ENCODE data around the gene CPD.

Gene CPD

GRCh38 chr17:30388321-30389179 lies 9.8 kb downstream of the CPD start:
- no peak for TF ChIP-seq GATA3 (IDR thresholded peaks at IDR 0.05; ENCODE audit: low read depth, low read length)
- TF ChIP-seq GATA2 (IDR thresholded peaks at IDR 0.05; ENCODE audit: low read depth, low read length) = no peak

DNA sequence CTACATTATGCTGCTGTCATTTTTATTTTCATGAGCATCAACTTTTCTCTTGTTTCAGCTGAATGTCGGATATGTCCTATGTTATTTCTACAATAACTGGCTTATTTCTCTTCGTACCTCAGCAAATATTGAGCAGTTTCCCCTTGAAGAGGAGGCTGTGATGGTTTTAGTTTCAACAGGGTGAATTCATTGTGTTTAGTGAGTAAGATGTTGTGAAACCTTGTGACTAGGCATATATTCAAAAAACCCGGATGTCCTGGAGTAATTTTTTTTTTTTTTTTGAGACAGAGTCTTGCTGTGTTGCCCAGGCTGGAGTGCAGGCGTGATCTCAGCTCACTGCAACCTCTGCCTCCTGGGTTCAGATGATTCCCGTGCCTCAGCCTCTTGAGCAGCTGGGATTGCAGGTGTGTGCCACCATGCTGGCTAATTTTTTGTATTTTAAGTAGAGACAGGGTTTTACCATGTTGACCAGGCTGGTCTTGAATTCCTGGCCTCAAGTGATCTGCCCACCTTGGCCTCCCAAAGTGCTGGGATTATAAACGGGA lies 11.1 kb downstream of the CPD start:
- TF ChIP-seq GATA2 (IDR thresholded peaks at IDR 0.05; ENCODE audit: low read depth, low read length) = no peak
- no peak for TF ChIP-seq GATA3 (IDR thresholded peaks at IDR 0.05; ENCODE audit: low read depth, low read length)

- TF ChIP-seq GATA3 (IDR thresholded peaks at IDR 0.05; ENCODE audit: low read depth, low read length) (no peak), GATA2 (IDR thresholded peaks at IDR 0.05; ENCODE audit: low read depth, low read length) (no peak)
These were observed 12.8 kb downstream of the CPD start for GRCh38 chr17:30391534-30391933.

- TF ChIP-seq GATA2 (IDR thresholded peaks at IDR 0.05; ENCODE audit: low read depth, low read length) (no peak), GATA3 (IDR thresholded peaks at IDR 0.05; ENCODE audit: low read depth, low read length) (no peak)
These were observed 14.8 kb downstream of the CPD start for GRCh38 chr17:30393491-30393890.

DNA sequence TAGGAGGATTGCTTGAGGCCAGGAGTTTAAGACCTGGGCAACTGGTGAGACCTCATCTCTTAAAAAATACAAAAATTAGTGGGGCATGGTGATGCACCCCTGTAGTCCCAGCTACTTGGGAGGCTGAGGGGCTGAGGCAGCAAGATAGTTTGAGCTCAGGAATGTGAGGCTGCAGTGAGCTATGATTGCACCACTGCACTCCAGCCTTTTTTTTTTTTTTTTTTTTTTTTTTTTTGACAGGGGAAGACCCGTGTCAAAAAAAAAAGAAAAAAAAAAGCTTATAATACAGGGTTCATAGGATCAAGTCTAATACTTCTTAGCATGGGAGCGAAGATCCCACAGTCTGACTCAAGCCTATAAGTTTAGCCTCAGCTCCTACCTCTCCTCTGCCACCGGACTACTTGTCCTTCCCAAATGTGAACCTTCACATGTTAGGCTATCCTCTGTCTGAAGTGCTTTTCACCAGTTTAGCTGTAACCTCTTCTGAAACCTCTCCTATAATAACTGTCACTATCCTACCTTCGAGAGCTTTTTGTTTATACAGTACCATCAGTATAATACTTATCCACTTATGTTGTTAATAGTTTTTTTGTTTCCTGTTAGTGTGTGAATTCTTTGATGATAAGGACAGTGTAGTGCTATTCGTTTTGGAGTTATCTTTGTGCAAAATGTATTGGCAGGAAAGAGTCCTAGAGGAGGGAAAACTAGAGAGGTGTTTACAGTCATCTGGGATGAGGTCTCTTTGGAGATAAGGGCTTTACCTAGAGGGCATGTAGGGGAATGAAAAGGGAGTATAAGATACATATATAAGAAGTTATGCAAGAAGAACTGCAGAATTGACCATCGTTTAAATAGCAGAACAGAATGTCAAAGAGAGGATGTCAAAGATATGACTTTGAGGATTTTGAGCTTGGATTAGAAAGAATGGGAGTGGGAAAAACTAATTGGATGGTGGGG lies 15.5 kb downstream of the CPD start:
- TF ChIP-seq GATA3 (IDR thresholded peaks at IDR 0.05; ENCODE audit: low read depth, low read length) (no peak), GATA2 (IDR thresholded peaks at IDR 0.05; ENCODE audit: low read depth, low read length) (no peak)

DNA sequence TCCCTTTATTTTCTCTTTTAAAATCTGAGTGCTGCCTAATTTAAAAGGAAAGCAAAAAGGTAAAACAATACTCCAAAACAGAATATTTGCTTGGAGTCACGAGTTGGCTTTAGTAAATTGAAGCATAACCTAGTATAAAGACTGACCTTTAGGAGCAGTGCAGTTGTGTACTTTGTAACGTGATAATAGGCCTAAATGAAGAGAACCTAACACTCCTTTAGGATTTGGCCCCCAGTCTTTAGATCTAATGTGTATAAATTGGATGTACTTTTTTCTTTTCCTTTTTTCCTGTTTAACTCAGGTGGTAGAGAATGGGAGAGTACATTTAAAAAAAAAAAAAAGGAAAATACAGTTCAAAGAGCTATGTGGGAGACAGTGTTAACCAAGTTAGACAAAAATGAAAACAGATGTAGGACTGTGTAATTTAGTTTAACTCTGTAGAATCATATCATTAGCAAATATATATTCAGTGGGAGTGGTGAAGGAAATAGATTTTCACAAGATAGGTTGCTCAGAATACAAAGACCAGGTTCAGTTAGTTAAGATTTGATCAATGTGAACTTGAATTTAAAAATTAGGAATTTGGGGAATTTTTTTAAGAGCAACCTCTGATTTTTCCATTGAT lies 16.8 kb downstream of the CPD start:
- TF ChIP-seq GATA3 (IDR thresholded peaks at IDR 0.05; ENCODE audit: low read depth, low read length) (peak; percentile 69), GATA2 (IDR thresholded peaks at IDR 0.05; ENCODE audit: low read depth, low read length) (no peak)

DNA sequence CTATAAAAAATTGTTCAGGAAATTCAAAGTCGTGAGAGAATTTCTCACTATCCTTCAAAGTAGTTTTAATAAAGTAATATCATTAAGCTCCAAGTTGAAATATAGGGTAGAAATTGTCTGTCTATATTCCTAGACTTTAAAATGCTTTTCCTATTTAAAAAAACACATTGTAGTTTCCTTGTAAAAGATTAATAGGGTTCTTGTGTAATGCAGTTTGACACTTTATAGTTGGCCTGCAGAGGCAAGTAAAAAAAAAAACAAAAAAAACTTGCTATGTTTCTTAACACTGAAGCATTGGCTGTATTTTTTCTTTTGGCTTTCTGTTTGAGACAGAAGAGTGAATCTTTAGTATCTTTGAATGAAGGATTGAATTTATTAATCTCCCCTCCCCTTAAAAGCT lies 17.4 kb downstream of the CPD start:
- TF ChIP-seq GATA3 (IDR thresholded peaks at IDR 0.05; ENCODE audit: low read depth, low read length) = no peak
- no peak for TF ChIP-seq GATA2 (IDR thresholded peaks at IDR 0.05; ENCODE audit: low read depth, low read length)

DNA sequence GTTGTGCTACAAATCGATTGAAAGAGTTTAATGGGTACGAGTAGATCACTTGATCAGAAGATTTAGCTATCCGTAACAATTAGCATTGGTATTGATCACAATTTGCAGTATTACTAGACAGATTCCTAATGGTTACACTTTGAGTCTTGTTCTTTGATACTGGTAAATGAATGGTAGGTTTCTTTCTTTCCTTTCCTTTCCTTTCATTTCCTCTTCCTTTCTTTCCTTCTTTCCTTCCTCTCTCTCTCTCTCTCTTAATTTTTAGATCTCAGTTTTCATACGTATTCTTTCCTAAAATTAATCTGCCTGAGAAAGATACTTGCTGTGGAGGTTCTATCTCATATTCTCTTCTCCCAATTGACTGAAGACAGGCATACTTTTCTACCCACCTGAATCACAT lies 17.9 kb downstream of the CPD start:
- TF ChIP-seq GATA3 (IDR thresholded peaks at IDR 0.05; ENCODE audit: low read depth, low read length) (no peak), GATA2 (IDR thresholded peaks at IDR 0.05; ENCODE audit: low read depth, low read length) (no peak)

DNA sequence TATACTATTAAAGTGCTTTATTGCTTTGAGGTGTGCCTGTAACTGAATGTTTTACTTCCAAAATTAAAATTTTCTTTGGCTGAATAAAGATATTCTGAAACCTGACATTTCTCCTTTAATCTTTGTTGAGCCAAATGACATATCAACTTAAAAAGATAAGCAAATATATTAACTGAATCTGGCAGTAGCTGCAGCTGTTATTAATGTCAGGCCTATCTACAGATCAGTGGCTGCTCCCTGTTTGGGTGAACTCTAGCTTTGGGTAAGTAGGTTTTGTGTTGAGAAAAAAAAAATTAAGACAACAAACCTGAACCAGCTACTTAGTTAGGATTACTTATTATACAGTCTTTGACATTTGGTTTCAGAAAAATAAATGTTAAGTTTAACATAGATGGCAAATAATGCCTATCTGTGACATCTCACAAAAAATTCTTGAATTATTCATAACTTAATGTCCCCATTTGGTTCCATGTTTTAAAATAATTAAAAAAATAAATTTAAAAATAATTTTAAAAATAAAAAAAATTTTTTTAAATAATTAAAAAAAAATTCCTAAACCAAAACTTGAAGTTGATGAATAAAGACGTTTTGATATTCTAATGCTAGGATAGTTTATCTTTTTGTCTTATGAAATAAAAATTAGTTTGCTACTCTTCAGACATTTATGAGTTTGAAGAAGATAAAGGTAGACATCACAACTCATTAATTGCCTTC lies 19.8 kb downstream of the CPD start:
- peak; percentile 92 for TF ChIP-seq GATA3 (IDR thresholded peaks at IDR 0.05; ENCODE audit: low read depth, low read length)
- peak; percentile 72 for TF ChIP-seq GATA2 (IDR thresholded peaks at IDR 0.05; ENCODE audit: low read depth, low read length)

GRCh38 chr17:30401097-30401496 lies 22.4 kb downstream of the CPD start:
- TF ChIP-seq GATA2 (IDR thresholded peaks at IDR 0.05; ENCODE audit: low read depth, low read length) (no peak), GATA3 (IDR thresholded peaks at IDR 0.05; ENCODE audit: low read depth, low read length) (no peak)

DNA sequence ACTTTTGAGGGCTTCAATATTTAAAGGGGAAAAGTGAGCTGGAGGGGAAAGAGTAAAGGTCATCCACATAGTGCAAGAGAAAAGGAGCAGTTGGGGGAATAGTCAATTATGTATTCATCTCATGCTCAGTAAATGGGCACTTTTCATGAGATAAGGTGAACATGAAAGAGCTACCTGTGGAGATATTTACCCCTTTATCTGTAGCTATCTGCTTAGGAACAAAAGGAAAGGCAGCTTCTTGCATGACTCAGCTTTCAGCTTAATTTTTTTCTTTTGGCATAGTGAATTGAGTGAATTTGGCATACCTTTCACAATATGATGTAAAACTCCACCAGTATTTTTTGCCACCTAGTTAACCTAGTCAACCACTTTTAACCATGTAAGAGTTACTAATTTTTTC lies 26.4 kb downstream of the CPD start:
- TF ChIP-seq GATA2 (IDR thresholded peaks at IDR 0.05; ENCODE audit: low read depth, low read length) (no peak), GATA3 (IDR thresholded peaks at IDR 0.05; ENCODE audit: low read depth, low read length) (no peak)

DNA sequence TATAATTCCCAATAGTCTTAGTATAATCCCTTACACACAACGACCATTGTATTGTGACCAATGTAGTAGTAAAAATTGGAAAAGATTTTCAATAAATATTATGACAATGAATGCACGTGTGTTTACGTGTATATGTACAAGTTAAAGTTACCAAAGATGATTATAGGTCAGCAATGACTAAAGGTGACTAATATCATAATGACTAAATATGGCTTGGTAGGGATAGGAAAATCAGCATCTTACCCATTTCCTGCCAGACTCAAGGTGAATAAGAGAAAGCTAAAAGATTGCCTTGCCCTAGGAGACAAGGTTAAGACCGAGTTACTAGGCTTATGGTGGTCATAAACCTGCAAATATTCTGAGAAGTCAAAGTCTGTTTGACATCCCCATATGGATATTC lies 34.4 kb downstream of the CPD start:
- TF ChIP-seq GATA3 (IDR thresholded peaks at IDR 0.05; ENCODE audit: low read depth, low read length) (no peak), GATA2 (IDR thresholded peaks at IDR 0.05; ENCODE audit: low read depth, low read length) (no peak)

GRCh38 chr17:30414486-30414885 lies 35.8 kb downstream of the CPD start:
- no peak for TF ChIP-seq GATA2 (IDR thresholded peaks at IDR 0.05; ENCODE audit: low read depth, low read length)
- no peak for TF ChIP-seq GATA3 (IDR thresholded peaks at IDR 0.05; ENCODE audit: low read depth, low read length)
